ENCODE data around the gene P2RY1. TPM values are rescaled to one million over a fixed set of nuclear protein-coding genes. Genes with fewer than 3 reads are reported as not detected.

The P2RY1 gene
- total and polyA plus RNA-seq, 2 experiments from 2014 or later = 15.2 to 59.8 TPM

DNA sequence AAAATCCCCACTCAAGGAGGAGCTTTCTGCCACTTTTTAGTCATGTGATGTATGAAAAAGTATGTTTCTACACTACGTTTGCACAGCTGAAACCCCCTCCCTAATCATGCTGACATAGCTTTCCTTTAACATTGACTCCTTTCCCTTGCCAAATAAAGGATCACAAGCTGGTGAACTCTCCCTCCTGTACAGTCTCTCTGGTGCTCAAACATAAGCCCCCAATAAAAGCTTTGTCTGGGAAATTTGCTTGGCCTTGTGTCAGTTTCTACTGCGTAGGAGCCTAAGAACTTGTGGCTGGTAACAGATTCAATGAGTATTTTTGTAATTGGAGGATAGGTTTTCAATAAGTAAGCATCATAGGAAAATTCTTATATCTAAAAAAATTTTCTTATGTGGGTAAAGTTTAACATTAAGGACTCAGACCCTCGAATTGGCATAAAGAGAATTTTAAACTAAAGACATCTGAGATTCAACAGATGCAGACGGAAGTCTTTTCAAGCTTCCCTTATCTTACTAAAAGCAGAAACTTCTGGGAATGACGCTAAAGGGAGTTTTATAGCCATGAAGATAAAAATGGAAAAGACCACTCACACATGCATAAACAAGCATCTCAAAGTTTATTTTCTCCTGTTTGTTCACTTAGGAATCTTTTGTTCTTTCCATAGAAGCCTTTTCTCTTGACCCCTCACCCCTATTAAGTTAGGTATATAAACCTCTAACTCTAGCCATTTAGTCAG lies 44.1 kb upstream of the P2RY1 start:
- H3K27ac Mint-ChIP-seq = no peak overlapping the region
- DNase-seq (ENCODE audit: low spot score) (no peak), ATAC-seq (no peak)
- no peaks in the 10 kb centered on the region for H3F3A ChIP-seq (replicated peaks; ENCODE audit: low read depth)
- no peak overlapping the region for H3K27ac ChIP-seq (ENCODE audit: low read depth)
- peaks cover 26% of the 10 kb centered on the region for H3K9me3 Mint-ChIP-seq
- H2AFZ ChIP-seq = no peak overlapping the region
- no peaks in the 10 kb centered on the region for H3K27me3 ChIP-seq (ENCODE audit: insufficient read depth)
- H3K36me3 ChIP-seq (ENCODE audit: insufficient read depth) = peaks cover 11% of the 10 kb centered on the region; the same call in 1 of the 2 replicates
- H3K4me3 ChIP-seq = no peak overlapping the region
- no peaks in the 10 kb centered on the region; the same call in 2 of the 3 replicates for H3K4me1 Mint-ChIP-seq
- H3K36me3 Mint-ChIP-seq (ENCODE audit: low read depth) = peaks cover 18% of the 10 kb centered on the region; the same call in 2 of the 3 replicates
- no peaks in the 10 kb centered on the region for H3K27me3 Mint-ChIP-seq (ENCODE audit: insufficient read depth, low read depth, poor library complexity)
- H3K79me2 ChIP-seq (replicated peaks; ENCODE audit: insufficient read depth) = no peaks in the 10 kb centered on the region
- no peak overlapping the region for H3K4me2 ChIP-seq
- no peak overlapping the region for H3K4me3 Mint-ChIP-seq
- TF ChIP-seq EZH2 (IDR thresholded peaks at IDR 0.05; ENCODE audit: low read depth, unreplicated experiment) (no peak), POLR2AphosphoS5 (IDR thresholded peaks at IDR 0.05; ENCODE audit: low read depth) (no peak), ZNF331 (CRISPR knock-in tag; IDR thresholded peaks at IDR 0.05; ENCODE audit: low read depth) (no peak), ZNF114 (CRISPR knock-in tag; IDR thresholded peaks at IDR 0.05) (no peak), JUNB (IDR thresholded peaks at IDR 0.05; ENCODE audit: unreplicated experiment) (no peak), CREB1 (CRISPR knock-in tag; IDR thresholded peaks at IDR 0.05; ENCODE audit: low read depth) (no peak), EZH2phosphoT487 (IDR thresholded peaks at IDR 0.05; ENCODE audit: unreplicated experiment) (no peak), NANOG (IDR thresholded peaks at IDR 0.05; ENCODE audit: borderline replicate concordance) (no peak), STAT1 (IDR thresholded peaks at IDR 0.05; ENCODE audit: unreplicated experiment) (no peak)
- TF ChIP-seq, protein P1, sequence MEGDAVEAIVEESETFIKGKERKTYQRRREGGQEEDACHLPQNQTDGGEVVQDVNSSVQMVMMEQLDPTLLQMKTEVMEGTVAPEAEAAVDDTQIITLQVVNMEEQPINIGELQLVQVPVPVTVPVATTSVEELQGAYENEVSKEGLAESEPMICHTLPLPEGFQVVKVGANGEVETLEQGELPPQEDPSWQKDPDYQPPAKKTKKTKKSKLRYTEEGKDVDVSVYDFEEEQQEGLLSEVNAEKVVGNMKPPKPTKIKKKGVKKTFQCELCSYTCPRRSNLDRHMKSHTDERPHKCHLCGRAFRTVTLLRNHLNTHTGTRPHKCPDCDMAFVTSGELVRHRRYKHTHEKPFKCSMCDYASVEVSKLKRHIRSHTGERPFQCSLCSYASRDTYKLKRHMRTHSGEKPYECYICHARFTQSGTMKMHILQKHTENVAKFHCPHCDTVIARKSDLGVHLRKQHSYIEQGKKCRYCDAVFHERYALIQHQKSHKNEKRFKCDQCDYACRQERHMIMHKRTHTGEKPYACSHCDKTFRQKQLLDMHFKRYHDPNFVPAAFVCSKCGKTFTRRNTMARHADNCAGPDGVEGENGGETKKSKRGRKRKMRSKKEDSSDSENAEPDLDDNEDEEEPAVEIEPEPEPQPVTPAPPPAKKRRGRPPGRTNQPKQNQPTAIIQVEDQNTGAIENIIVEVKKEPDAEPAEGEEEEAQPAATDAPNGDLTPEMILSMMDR (conservative IDR thresholded peaks at IDR 0.05; ENCODE audit: low read depth in 2 of 2) = no peak
- TF ChIP-seq, protein P2, sequence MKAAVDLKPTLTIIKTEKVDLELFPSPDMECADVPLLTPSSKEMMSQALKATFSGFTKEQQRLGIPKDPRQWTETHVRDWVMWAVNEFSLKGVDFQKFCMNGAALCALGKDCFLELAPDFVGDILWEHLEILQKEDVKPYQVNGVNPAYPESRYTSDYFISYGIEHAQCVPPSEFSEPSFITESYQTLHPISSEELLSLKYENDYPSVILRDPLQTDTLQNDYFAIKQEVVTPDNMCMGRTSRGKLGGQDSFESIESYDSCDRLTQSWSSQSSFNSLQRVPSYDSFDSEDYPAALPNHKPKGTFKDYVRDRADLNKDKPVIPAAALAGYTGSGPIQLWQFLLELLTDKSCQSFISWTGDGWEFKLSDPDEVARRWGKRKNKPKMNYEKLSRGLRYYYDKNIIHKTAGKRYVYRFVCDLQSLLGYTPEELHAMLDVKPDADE (IDR thresholded peaks at IDR 0.05) = no peak
- TF ChIP-seq, protein P3, sequence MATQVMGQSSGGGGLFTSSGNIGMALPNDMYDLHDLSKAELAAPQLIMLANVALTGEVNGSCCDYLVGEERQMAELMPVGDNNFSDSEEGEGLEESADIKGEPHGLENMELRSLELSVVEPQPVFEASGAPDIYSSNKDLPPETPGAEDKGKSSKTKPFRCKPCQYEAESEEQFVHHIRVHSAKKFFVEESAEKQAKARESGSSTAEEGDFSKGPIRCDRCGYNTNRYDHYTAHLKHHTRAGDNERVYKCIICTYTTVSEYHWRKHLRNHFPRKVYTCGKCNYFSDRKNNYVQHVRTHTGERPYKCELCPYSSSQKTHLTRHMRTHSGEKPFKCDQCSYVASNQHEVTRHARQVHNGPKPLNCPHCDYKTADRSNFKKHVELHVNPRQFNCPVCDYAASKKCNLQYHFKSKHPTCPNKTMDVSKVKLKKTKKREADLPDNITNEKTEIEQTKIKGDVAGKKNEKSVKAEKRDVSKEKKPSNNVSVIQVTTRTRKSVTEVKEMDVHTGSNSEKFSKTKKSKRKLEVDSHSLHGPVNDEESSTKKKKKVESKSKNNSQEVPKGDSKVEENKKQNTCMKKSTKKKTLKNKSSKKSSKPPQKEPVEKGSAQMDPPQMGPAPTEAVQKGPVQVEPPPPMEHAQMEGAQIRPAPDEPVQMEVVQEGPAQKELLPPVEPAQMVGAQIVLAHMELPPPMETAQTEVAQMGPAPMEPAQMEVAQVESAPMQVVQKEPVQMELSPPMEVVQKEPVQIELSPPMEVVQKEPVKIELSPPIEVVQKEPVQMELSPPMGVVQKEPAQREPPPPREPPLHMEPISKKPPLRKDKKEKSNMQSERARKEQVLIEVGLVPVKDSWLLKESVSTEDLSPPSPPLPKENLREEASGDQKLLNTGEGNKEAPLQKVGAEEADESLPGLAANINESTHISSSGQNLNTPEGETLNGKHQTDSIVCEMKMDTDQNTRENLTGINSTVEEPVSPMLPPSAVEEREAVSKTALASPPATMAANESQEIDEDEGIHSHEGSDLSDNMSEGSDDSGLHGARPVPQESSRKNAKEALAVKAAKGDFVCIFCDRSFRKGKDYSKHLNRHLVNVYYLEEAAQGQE (IDR thresholded peaks at IDR 0.05; ENCODE audit: unreplicated experiment) = no peak
- TF ChIP-seq, protein P4, sequence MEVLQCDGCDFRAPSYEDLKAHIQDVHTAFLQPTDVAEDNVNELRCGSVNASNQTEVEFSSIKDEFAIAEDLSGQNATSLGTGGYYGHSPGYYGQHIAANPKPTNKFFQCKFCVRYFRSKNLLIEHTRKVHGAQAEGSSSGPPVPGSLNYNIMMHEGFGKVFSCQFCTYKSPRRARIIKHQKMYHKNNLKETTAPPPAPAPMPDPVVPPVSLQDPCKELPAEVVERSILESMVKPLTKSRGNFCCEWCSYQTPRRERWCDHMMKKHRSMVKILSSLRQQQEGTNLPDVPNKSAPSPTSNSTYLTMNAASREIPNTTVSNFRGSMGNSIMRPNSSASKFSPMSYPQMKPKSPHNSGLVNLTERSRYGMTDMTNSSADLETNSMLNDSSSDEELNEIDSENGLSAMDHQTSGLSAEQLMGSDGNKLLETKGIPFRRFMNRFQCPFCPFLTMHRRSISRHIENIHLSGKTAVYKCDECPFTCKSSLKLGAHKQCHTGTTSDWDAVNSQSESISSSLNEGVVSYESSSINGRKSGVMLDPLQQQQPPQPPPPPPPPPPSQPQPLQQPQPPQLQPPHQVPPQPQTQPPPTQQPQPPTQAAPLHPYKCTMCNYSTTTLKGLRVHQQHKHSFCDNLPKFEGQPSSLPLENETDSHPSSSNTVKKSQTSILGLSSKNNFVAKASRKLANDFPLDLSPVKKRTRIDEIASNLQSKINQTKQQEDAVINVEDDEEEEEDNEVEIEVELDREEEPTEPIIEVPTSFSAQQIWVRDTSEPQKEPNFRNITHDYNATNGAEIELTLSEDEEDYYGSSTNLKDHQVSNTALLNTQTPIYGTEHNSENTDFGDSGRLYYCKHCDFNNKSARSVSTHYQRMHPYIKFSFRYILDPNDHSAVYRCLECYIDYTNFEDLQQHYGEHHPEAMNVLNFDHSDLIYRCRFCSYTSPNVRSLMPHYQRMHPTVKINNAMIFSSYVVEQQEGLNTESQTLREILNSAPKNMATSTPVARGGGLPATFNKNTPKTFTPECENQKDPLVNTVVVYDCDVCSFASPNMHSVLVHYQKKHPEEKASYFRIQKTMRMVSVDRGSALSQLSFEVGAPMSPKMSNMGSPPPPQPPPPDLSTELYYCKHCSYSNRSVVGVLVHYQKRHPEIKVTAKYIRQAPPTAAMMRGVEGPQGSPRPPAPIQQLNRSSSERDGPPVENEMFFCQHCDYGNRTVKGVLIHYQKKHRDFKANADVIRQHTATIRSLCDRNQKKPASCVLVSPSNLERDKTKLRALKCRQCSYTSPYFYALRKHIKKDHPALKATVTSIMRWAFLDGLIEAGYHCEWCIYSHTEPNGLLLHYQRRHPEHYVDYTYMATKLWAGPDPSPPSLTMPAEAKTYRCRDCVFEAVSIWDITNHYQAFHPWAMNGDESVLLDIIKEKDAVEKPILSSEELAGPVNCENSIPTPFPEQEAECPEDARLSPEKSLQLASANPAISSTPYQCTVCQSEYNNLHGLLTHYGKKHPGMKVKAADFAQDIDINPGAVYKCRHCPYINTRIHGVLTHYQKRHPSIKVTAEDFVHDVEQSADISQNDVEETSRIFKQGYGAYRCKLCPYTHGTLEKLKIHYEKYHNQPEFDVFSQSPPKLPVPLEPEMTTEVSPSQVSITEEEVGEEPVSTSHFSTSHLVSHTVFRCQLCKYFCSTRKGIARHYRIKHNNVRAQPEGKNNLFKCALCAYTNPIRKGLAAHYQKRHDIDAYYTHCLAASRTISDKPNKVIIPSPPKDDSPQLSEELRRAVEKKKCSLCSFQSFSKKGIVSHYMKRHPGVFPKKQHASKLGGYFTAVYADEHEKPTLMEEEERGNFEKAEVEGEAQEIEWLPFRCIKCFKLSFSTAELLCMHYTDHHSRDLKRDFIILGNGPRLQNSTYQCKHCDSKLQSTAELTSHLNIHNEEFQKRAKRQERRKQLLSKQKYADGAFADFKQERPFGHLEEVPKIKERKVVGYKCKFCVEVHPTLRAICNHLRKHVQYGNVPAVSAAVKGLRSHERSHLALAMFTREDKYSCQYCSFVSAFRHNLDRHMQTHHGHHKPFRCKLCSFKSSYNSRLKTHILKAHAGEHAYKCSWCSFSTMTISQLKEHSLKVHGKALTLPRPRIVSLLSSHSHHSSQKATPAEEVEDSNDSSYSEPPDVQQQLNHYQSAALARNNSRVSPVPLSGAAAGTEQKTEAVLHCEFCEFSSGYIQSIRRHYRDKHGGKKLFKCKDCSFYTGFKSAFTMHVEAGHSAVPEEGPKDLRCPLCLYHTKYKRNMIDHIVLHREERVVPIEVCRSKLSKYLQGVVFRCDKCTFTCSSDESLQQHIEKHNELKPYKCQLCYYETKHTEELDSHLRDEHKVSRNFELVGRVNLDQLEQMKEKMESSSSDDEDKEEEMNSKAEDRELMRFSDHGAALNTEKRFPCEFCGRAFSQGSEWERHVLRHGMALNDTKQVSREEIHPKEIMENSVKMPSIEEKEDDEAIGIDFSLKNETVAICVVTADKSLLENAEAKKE (CRISPR knock-in tag; IDR thresholded peaks at IDR 0.05) = no peak
- H4K20me1 ChIP-seq (replicated peaks; ENCODE audit: insufficient read depth) = no peaks in the 10 kb centered on the region
- H3K4me1 ChIP-seq (ENCODE audit: insufficient read depth) = peaks cover 10% of the 10 kb centered on the region
- peaks cover 11% of the 10 kb centered on the region for H3K9me2 ChIP-seq (ENCODE audit: insufficient read depth)

All from GM23338 (cell line).